T-helper 1 cell (primary cell): Measurements from ENCODE around the gene OR2T35.
A peak's percentile ranks its signal among the peaks of the same experiment; 100 is the strongest.
"Not testable (repeated sequence)": the region's sequence is repeated elsewhere in the genome, so short reads cannot be mapped to it uniquely, and the experiment has no call there.

Experiments
- DNase-seq, 5 donors: peaks; one replicate each; pipeline ENCODE4 v3.0.0-alpha.2; 2012 to 2020
- total RNA-seq, 4 donors: gene quantifications; one replicate each; lab custom pipeline; 2026; lab: John Stamatoyannopoulos, UW

Gene OR2T35
- total RNA-seq, result 0 reads per million in 4 donors

DNA sequence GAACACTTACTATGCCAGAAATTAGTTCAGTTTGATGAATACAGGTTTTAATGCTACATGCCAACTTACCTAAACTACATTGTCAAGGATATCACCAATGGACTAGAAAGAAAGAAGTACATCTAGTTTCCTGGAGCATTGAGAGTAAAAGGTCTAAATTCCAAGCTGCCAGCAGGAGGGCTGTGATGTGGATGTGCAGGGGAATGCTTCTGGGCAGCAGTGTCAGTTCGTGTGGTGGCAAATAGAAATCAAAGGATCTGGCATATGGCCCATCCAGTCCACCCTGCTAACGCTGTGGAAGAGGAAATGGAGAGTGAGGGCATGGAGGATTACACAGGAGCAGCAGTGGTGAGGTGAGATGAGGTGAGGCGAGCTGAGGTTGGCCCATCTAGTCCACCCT, at the start of gene OR2T35:
Gene OR2T35 (minus strand): TSS at position 101 of the 400 bp plus-strand sequence. CDS start 6,020 bp downstream, outside the sequence.
- DNase-seq, result not testable (repeated sequence)

DNA sequence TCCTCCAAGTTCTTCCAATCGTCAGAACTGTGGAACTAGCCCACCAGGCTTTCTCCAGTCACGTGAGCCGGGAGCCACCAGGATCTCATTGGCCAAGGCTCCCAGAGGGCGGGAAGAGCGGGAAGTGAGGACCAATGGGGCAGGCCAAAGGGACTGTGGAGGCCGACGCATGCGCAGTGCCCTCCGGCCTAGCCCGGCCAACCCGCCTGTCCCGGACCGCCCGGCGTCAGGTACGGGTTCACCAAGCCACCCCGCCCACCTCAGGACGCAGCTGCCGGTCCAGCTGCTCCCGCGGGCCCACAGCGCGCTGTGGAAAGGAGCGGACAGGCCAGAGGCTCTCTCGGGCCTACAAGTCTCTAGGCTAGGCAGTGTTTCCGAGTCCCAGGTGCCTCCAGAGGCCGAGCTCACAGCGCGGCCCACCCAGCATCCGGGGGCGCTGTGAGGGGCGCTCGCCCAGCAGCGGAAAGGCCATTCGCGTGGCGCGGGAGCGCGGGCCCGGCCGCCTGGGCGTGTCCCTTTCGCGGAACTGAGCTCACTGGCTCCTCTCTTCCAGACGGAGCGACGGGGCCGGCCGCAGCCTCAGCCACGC, 46.6 kb upstream of the OR2T35 start:
- DNase-seq, result no peak

DNA sequence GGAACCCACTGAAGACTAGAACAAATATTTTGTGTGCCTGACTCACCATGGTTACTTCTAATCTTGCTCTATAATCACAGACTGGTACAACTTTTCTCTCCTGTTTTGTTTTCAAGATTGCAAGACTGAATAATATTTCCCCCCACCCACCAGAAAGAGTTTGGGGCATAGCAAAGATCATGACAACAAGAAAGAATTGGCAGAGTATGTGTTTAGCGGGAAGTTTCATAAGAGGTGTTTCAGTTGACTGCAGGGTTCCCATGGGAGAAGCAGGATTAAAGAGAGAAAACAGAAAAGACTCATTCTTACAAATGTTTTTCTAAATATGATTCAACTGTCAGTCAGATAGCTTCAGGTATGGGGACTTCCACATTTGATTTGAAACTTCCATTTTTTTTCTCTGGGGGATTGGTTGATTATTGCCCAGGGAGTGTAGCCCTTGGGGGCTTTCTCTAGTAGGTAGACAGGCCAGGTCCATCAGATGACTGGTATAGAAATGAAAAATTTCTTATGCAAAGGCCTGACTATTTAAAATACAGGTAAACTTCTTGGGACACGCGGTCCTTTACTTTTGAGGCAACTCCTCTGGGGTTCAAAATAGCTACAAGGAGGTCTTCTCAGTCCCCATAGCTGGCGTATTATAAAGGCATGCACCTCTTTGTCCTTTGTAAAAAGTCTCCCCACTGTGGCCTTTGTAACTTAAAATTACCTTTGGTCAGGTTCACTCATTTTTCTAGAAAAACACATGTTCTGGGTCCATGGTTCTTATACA, 43.6 kb upstream of the OR2T35 start:
- DNase-seq, result no peak

GRCh38 chr1:248686815-248687214, 41.7 kb upstream of the OR2T35 start:
- peak in 1 of 5 donors; percentile 11 for DNase-seq

DNA sequence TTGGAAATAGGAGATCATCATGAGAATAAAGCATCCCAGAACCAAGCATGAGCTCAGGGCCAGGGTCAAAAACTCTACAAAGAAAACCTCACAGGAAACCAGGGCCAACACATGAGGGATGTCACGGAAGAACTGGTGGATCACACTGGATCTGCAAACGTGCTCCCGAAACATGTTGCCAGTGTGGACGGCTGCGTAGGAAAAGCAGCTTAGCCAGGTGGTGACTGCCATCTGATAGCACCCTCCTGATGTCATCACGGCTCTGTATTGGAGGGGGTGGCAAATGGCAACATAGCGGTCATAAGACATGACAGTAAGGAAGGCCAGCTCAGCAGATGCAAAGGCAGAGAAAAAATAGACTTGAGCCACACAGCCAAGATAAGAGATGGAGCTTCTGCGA, 36.6 kb upstream of the OR2T35 start:
- no peak for DNase-seq

DNA sequence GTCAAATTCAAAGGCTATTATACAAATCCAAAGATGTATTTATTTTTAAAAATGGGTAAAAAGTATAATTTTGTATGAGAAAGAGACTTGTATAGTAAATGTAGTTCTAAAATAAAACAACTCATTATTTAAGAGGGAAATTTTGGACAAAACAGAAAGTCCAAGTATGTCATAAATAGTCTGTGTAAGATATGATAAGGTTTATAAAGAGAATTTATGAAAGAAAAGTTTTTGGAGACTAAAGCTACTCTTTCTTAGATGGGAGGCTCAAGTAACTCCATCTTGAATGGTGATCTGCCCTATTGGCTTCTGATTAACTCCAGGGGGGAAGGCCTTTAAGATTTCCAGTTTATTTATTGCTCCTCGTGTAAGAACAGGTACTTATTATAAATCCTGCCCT, 24.9 kb upstream of the OR2T35 start:
- DNase-seq, result no peak

DNA sequence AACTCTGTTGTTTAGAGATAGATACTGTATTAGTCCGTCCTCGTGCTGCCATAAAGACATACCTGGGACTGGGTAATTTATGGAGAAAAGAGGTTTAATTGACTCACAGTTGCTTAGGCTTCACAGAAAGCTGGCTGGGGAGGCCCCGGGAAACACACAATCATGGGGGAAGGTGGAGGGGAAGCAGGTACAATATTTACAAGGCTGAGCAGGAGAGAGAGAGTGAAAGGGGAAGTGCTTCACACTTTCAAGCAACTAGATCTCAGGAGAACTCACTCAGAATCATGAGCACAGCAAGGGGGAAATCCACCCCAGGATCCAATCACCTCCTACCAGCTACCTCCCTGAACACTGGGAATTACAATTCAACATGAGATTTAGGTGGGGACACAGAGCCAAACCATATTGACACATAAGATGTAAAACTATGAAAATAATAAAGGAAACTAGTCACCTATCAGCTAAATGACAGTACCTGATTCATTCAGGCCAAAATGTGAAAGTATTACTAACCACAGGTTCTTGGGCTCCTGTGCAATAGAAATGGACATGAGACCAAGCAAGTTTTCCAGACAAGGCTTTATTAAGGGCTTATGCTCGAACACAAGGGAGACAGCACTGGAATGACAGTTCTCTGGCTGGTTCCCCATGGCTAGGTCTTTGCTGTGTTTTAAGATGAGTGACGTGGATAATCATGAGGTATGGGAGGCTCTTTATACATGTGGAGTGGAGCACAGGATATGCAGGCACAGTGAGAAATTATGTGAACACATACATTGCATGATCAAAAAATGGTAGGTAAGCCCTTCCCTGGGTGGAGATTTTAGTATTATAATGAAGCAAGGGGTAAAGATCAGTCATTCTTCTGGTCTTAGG, 18.6 kb upstream of the OR2T35 start:
- DNase-seq, result not testable (repeated sequence)

GRCh38 chr1:248656797-248657196, 11.7 kb upstream of the OR2T35 start:
- DNase-seq, result not testable (repeated sequence)

GRCh38 chr1:248655354-248655753, 10.3 kb upstream of the OR2T35 start, which contains the start of gene OR2T27:
TSS of gene OR2T27 (minus strand) at chr1:248655528. CDS start at chr1:248650884, 4,644 bp downstream.
- not testable (repeated sequence) for DNase-seq

DNA sequence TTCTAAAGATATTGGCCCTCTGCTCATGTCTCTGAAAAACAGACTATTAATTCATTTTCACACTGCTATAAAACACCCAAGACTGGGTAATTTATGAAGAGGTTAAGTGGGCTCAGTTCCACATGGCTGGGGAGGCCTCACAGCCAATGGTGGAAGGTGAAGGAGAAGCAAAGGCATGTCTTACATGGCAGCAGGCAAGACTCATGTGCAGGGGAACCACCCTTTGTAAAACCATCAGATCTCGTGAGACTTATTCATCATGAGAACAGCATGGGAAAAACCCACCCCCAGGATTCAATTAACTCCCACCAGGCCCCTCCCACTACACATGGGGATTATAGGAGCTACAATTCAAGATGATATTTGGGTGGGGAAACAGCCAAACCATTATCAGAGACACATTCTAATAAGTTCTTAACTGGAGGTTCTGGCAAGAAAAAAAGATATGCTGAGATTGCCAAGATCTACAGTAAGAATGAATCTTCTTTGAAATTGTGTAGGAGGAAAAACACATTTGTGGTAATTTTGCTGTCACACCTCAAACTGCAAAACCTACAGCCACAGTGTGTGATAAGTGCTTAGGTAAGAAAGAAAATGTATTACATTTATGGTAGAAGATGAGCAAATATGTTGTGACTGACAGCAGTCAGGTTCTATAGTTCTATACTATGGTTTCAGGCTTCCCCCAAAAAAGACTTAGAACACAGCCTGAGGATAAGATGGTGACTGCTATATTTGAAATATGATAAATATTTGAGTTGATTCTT, 3.9 kb upstream of the OR2T35 start:
- DNase-seq, result not testable (repeated sequence)

- not testable (repeated sequence) for DNase-seq
These were observed 2.0 kb downstream of the OR2T35 start for GRCh38 chr1:248642971-248643651.

DNA sequence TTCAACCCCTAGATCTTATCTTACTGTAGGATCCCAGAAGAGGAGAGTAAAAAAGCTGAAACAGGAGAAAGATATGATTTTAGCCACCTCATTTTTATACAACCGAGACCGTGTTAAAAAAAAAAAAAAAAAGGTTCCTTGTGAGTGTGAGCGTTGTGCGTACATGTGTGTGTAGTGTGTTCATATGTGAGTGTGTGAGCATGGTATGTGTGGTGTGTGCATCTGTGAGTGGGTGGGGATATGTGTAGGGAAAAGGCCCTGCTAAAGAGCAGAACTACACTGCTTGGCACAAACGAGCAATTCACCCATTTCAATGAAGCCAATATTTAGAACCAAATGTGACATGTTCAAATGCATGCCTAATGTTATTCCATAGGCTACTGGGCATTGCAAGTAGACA, 3.5 kb downstream of the OR2T35 start:
- not testable (repeated sequence) for DNase-seq

DNA sequence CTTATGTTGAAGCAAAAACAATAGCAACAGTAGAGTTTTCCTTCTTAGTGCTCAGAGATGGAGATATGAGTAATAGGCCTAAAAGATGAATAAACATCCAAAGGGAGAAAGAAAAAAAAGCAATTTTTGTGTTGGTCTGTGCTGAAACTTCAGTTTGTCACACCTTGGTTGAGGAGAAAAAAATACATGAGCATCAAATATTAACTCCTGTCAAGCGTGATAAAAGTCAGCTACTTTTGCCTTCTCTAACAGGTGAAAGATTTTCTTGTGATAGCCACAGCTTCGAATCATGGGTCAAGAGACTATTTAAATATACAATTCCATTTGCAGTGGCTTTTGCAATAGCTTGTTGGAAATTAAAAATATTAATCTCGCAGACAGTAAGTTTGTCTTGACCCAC, 4.2 kb downstream of the OR2T35 start:
- not testable (repeated sequence) for DNase-seq

DNA sequence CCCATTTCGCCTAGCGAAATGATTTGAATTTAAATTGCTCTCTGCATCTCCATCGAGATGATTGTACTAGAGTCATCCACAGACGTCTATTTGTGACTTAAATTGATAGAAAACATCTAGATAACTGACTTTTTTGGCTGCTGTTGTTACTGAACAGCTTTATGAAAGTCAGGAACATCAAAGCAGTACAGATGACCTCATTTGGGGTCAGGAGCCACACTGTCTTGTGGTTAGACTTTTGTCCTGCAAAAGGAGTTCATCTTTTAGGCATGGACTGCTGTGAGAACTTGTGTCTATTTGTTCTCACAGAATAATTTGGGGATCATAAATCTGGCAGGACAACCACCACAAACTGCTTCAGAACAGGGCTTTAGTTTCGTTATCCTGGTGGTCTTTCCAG, 5.4 kb downstream of the OR2T35 start:
- DNase-seq, result not testable (repeated sequence)

- DNase-seq, result not testable (repeated sequence)
These were observed 8.5 kb downstream of the OR2T35 start for GRCh38 chr1:248636612-248637011.

- not testable (repeated sequence) for DNase-seq
These were observed 10.1 kb downstream of the OR2T35 start, which contains the start of gene OR2T11 for GRCh38 chr1:248634991-248635390. TSS of gene OR2T11 (minus strand) at chr1:248635091. CDS start at chr1:248627128, 7,963 bp downstream.

DNA sequence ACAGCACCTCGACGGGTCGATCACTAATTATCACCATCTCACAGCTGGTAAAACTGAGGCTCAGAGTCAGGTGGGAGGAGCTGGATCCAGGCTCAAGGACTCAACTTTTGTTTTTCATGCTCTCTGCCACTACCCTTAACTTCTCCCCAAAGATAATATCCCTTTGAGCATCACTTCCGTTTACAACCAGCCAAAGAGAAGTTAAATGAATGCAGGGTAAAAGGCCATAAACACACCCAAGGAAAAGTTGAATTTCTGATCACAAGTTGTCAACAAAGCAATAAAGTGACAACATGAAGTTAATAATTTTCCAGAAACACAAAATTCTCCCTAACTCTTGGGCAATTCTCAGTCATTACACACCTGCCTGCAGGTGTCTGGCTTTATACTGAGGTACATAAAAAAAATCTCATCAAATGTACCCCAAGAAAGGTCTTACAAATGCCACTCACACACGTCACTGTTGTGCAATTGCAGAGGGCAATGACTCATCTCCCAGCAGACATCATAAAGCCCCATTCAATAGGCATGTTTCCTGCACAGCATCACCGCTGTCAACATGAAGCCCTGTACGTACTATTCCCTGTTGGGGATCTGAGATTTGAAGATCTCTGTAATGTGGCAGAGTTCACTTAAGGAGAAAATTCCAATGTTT, 13.6 kb downstream of the OR2T35 start:
- no peak for DNase-seq

DNA sequence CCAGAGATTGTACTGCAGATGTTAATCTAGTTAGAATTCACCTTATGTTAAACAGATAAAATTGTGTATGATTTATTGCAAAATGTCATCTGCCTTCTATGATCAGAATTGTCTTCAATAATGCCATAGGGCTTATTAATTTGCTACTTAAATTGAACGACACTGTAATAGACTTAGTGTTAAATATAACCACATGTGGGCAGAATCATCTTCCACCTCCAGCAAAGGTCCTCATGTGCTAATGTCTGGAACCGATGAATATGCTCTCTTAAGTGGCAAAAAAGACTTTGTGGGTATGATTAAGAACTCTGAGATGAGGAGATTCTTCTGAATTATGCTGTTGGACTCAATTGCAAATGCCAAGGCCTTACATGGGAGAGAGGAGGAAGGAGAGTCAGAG, 14.5 kb downstream of the OR2T35 start:
- DNase-seq, result no peak

- no peak for DNase-seq
These were observed 16.9 kb downstream of the OR2T35 start for GRCh38 chr1:248627971-248628844.

GRCh38 chr1:248625971-248626370, 19.1 kb downstream of the OR2T35 start:
- no peak for DNase-seq
